H9 (cell line): Measurements from ENCODE around the gene NRCAM. TPM values are rescaled to one million over a fixed set of nuclear protein-coding genes. Genes with fewer than 3 reads are reported as not detected.

Source experiments
- DNase-seq: peaks from one replicate; pipeline ENCODE4 v3.0.0-alpha.2; 2017
- H2AFZ ChIP-seq: one replicate; pipeline ENCODE4 v1.6.1; 2013; ENCODE audit warnings: mild to moderate bottlenecking, low read length, control low read depth, moderate library complexity
- H2AK5ac ChIP-seq: 2 replicates; pipeline ENCODE4 v1.6.1; 2013; ENCODE audit warnings: low read length, control low read depth, mixed read lengths; ENCODE audit not compliant: insufficient read length
- H2BK120ac ChIP-seq: one replicate; pipeline ENCODE4 v1.6.1; 2013; ENCODE audit warnings: low read depth, mild to moderate bottlenecking, low read length, control low read depth, inconsistent platforms; ENCODE audit not compliant: poor library complexity, severe bottlenecking
- H2BK12ac ChIP-seq: 2 replicates; pipeline ENCODE4 v1.6.1; 2013; ENCODE audit warnings: low read length, control low read depth, mixed read lengths, low read depth; ENCODE audit not compliant: insufficient read length
- H2BK15ac ChIP-seq: 2 replicates; pipeline ENCODE4 v1.6.1; 2013; ENCODE audit warnings: low read depth, low read length, control low read depth
- H2BK20ac ChIP-seq: one replicate; pipeline ENCODE4 v1.6.1; 2013; ENCODE audit warnings: low read depth, mild to moderate bottlenecking, low read length, control low read depth, inconsistent platforms; ENCODE audit not compliant: poor library complexity, severe bottlenecking
- H2BK5ac ChIP-seq: 2 replicates; pipeline ENCODE4 v1.6.1; 2013; ENCODE audit warnings: low read length, control low read depth, mixed read lengths; ENCODE audit not compliant: insufficient read length
- H3K14ac ChIP-seq: 2 replicates; pipeline ENCODE4 v1.6.1; 2013; ENCODE audit warnings: low read length, control low read depth; ENCODE audit not compliant: insufficient read depth
- H3K18ac ChIP-seq: 2 replicates; pipeline ENCODE4 v1.6.1; 2013; ENCODE audit warnings: low read depth, mild to moderate bottlenecking, mixed read lengths, low read length, control low read depth; ENCODE audit not compliant: insufficient read length
- H3K23ac ChIP-seq: 2 replicates; pipeline ENCODE4 v1.6.1; 2013; ENCODE audit warnings: low read length, control low read depth, mixed read lengths, low read depth; ENCODE audit not compliant: insufficient read length
- H3K23me2 ChIP-seq: 2 replicates; pipeline ENCODE4 v1.6.1; 2013; ENCODE audit warnings: low read depth, mild to moderate bottlenecking, mixed read lengths, low read length, control low read depth; ENCODE audit not compliant: insufficient read length, poor library complexity, severe bottlenecking
- H3K27ac ChIP-seq: 2 replicates; pipeline ENCODE4 v1.5.1; 2013; ENCODE audit warnings: low read length, control low read depth, mixed read lengths, low read depth; ENCODE audit not compliant: insufficient read length
- H3K27me3 ChIP-seq: 2 replicates; pipeline ENCODE4 v1.6.1; 2013; ENCODE audit warnings: low read length, control low read depth, inconsistent platforms; ENCODE audit not compliant: insufficient read depth
- H3K4ac ChIP-seq: 2 replicates; pipeline ENCODE4 v1.6.1; 2013; ENCODE audit warnings: low read depth, mild to moderate bottlenecking, control low read depth, inconsistent platforms, low read length, moderate library complexity
- H3K4me1 ChIP-seq: 2 replicates; pipeline ENCODE4 v1.6.1; 2013; ENCODE audit warnings: low read length, control low read depth, inconsistent platforms; ENCODE audit not compliant: insufficient read depth
- H3K4me2 ChIP-seq: 2 replicates; pipeline ENCODE4 v1.6.1; 2013; ENCODE audit warnings: low read length, control low read depth, mixed read lengths; ENCODE audit not compliant: insufficient read length, insufficient read depth
- H3K56ac ChIP-seq: 2 replicates; pipeline ENCODE4 v1.6.1; 2013; ENCODE audit warnings: low read depth, mild to moderate bottlenecking, mixed read lengths, low read length, control low read depth; ENCODE audit not compliant: insufficient read length
- H3K79me1 ChIP-seq: 2 replicates; pipeline ENCODE4 v1.6.1; 2013; ENCODE audit warnings: low read depth, mild to moderate bottlenecking, moderate library complexity, low read length, control low read depth, inconsistent platforms; ENCODE audit not compliant: insufficient read depth, poor library complexity, severe bottlenecking
- H3K79me2 ChIP-seq: 2 replicates; pipeline ENCODE4 v1.6.1; 2013; ENCODE audit warnings: low read length, control low read depth, inconsistent platforms; ENCODE audit not compliant: insufficient read depth
- H3K9ac ChIP-seq: 2 replicates; pipeline ENCODE4 v1.6.1; 2013; ENCODE audit warnings: low read length, control low read depth, mixed read lengths; ENCODE audit not compliant: insufficient read length; ENCODE audit errors: extremely low read depth
- H3K9me3 ChIP-seq: one replicate; pipeline ENCODE4 v1.6.1; 2013; ENCODE audit warnings: low read depth, low read length, inconsistent platforms; ENCODE audit not compliant: control insufficient read depth
- H3T11ph ChIP-seq: one replicate; pipeline ENCODE4 v1.6.1; 2013; ENCODE audit warnings: mild to moderate bottlenecking, low read length, control low read depth, inconsistent platforms
- H4K20me1 ChIP-seq: one replicate; pipeline ENCODE4 v1.6.1; 2013; ENCODE audit not compliant: control insufficient read depth, insufficient read length, insufficient read depth
- H4K5ac ChIP-seq: 2 replicates; pipeline ENCODE4 v1.6.1; 2013; ENCODE audit warnings: low read depth, mild to moderate bottlenecking, mixed read lengths, low read length, control low read depth; ENCODE audit not compliant: insufficient read length
- H4K8ac ChIP-seq: replicated peaks from 2 replicates; pipeline ENCODE4 v1.6.1; 2013; ENCODE audit warnings: low read length, control low read depth, mixed read lengths, low read depth; ENCODE audit not compliant: insufficient read length
- H4K91ac ChIP-seq: 2 replicates; pipeline ENCODE4 v1.6.1; 2013; ENCODE audit warnings: low read depth, mild to moderate bottlenecking, moderate library complexity, mixed read lengths, low read length, control low read depth; ENCODE audit not compliant: insufficient read length
- H3K27ac Mint-ChIP-seq, 3 experiments: 2 replicates in 2 of 3; 3 replicates in 1 of 3; pipeline ENCODE4 v1.8.0; 2020 to 2021; ENCODE audit warnings: mixed read lengths in 3 of 3, mild to moderate bottlenecking in 1 of 3, moderate library complexity in 1 of 3
- H3K27me3 Mint-ChIP-seq: 2 replicates; pipeline ENCODE4 v1.8.0; 2021; ENCODE audit warnings: low read depth, mild to moderate bottlenecking, moderate library complexity, mixed read lengths
- H3K36me3 Mint-ChIP-seq, 3 experiments: 2 replicates in 2 of 3; 3 replicates in 1 of 3; pipeline ENCODE4 v1.8.0; 2020 to 2021; ENCODE audit warnings: low read depth in 3 of 3, mixed read lengths in 3 of 3; ENCODE audit not compliant: insufficient read depth in 1 of 3
- H3K4me1 Mint-ChIP-seq, 2 experiments: 2 replicates each; pipeline ENCODE4 v1.8.0; 2020; ENCODE audit warnings: mixed read lengths in 2 of 2
- H3K4me3 Mint-ChIP-seq, 2 experiments: 2 replicates in 1 of 2; 3 replicates in 1 of 2; pipeline ENCODE4 v1.8.0; 2020 to 2021; ENCODE audit warnings: mild to moderate bottlenecking in 2 of 2, mixed read lengths in 2 of 2, moderate library complexity in 1 of 2
- H3K9me3 Mint-ChIP-seq, 2 experiments: 2 replicates in 1 of 2; 3 replicates in 1 of 2; pipeline ENCODE4 v1.8.0; 2020; ENCODE audit warnings: mild to moderate bottlenecking in 2 of 2, mixed read lengths in 2 of 2, moderate library complexity in 1 of 2
- WGBS: extraction: QIAGEN DNeasy Blood & Tissue Kit; methylation state at CpG from one replicate; pipeline ENCODE4 v1.1.7; 2013; ENCODE audit warnings: missing lambda C conversion rate, low lambda C conversion rate, mixed read lengths; ENCODE audit not compliant: insufficient read length; ENCODE audit errors: extremely low coverage; 5-methylcytosine and 5-hydroxymethylcytosine counted together
- total RNA-seq: library from RNA; stranded (reverse); gene quantifications from 2 replicates; pipeline ENCODE4 v1.2.1, GENCODE V29; 2021
- TF ChIP-seq, protein P1 (sequence below): fragments of 200-600 bp; sonication (generic); conservative IDR thresholded peaks from 3 replicates; pipeline ENCODE4 v1.8.0; 2021; ENCODE audit warnings: antibody characterized with exemption, mild to moderate bottlenecking

The NRCAM gene
- total RNA-seq, 1 experiment from 2014 or later, result 2.3 TPM

DNA sequence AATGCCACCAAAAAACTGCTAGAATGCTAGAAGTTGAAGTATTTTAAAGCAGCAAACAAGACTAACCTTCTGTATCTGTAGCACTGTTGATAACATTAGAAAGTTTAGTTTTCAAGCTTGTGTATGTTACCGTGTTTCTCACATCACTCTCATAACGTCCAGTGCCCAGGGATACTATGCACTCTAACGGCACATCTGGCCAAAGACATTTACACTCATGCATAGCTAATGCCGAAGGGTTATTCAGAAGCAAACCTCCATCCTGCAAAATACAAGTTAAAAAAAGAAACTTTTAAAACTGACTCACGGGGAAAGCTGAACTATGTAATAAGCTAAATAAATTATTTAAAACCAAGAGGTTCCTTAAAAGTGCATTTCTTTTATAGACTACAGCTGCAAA lies 22.9 kb upstream of the NRCAM start:
- Histone ChIP-seq H3K23ac (no peak overlapping the region), H3K9ac (no peak overlapping the region), H3K14ac (no peak overlapping the region), H3T11ph (no peak overlapping the region), H4K91ac (no peak overlapping the region), H3K4me2 (no peak overlapping the region), H4K5ac (no peak overlapping the region), H2AK5ac (no peak overlapping the region), H3K79me2 (no peaks in the 10 kb centered on the region), H4K20me1 (no peaks in the 10 kb centered on the region), H3K56ac (no peak overlapping the region), H3K27ac (no peak overlapping the region), H3K9me3 (no peaks in the 10 kb centered on the region), H2BK5ac (no peak overlapping the region), H2BK120ac (no peak overlapping the region), H3K4ac (no peak overlapping the region), H3K79me1 (no peaks in the 10 kb centered on the region), H3K4me1 (no peaks in the 10 kb centered on the region), H3K18ac (no peak overlapping the region), H2BK12ac (no peak overlapping the region), H3K23me2 (no peaks in the 10 kb centered on the region), H2BK20ac (no peak overlapping the region), H3K27me3 (no peaks in the 10 kb centered on the region), H2AFZ (no peak overlapping the region), H2BK15ac (no peak overlapping the region), H4K8ac (no peak overlapping the region)
- TF ChIP-seq, protein P1, sequence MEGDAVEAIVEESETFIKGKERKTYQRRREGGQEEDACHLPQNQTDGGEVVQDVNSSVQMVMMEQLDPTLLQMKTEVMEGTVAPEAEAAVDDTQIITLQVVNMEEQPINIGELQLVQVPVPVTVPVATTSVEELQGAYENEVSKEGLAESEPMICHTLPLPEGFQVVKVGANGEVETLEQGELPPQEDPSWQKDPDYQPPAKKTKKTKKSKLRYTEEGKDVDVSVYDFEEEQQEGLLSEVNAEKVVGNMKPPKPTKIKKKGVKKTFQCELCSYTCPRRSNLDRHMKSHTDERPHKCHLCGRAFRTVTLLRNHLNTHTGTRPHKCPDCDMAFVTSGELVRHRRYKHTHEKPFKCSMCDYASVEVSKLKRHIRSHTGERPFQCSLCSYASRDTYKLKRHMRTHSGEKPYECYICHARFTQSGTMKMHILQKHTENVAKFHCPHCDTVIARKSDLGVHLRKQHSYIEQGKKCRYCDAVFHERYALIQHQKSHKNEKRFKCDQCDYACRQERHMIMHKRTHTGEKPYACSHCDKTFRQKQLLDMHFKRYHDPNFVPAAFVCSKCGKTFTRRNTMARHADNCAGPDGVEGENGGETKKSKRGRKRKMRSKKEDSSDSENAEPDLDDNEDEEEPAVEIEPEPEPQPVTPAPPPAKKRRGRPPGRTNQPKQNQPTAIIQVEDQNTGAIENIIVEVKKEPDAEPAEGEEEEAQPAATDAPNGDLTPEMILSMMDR, result no peak
- Mint-ChIP-seq H3K9me3 (no peaks in the 10 kb centered on the region), H3K36me3 (peaks cover 0 to 8% (median 5%) of the 10 kb centered on the region in 3 experiments; a peak in 2 of 7 replicates), H3K4me3 (no peak overlapping the region), H3K4me1 (peaks cover 5 to 10% of the 10 kb centered on the region in 2 experiments; a peak in 3 of 4 replicates), H3K27me3 (no peaks in the 10 kb centered on the region), H3K27ac (no peak overlapping the region; a peak in 1 of 7 replicates)
- no peak for DNase-seq
- no CpG with 5 or more reads among the region's 5 CpGs for WGBS
